Breast epithelium (tissue), 4 donors: ENCODE measurements around the gene VAMP5. TPM values are rescaled to one million over a fixed set of nuclear protein-coding genes. Genes with fewer than 3 reads are reported as not detected.

Experiments used
- DNase-seq, 2 donors: peaks; one replicate each; pipeline ENCODE4 v3.0.0-alpha.2; 2019; ENCODE audit warnings: low spot score in 2 of 2
- H3K27ac ChIP-seq, 2 donors: fragments of 200-600 bp; sonication (generic) in 1 of 2; one replicate each; pipeline ENCODE4 v1.5.1; 2016 to 2019; ENCODE audit warnings: mild to moderate bottlenecking in 1 of 2
- H3K27me3 ChIP-seq, 2 donors: fragments of 200-600 bp; sonication (generic) in 1 of 2; one replicate each; pipeline versions ENCODE4 v1.5.1 to v1.6.0; 2017 to 2019; ENCODE audit warnings: control low read depth in 1 of 2, mild to moderate bottlenecking in 1 of 2
- H3K36me3 ChIP-seq: fragments of 200-600 bp; one replicate; pipeline ENCODE4 v1.5.1; 2019
- H3K4me1 ChIP-seq, 2 donors: fragments of 200-600 bp; sonication (generic); one replicate each; pipeline ENCODE4 v1.5.1; 2016 to 2019; ENCODE audit warnings: control low read depth in 1 of 2
- H3K4me3 ChIP-seq, 3 donors: fragments of 200-600 bp; sonication (generic); 1 replicate in 2 of 3; 2 replicates in 1 of 3; pipeline ENCODE4 v1.5.1; 2016 to 2019; ENCODE audit warnings: mild to moderate bottlenecking in 3 of 3, moderate library complexity in 2 of 3
- H3K9me3 ChIP-seq, 2 donors: fragments of 200-600 bp; sonication (generic) in 1 of 2; one replicate each; pipeline ENCODE4 v1.5.1; 2016 to 2019; ENCODE audit warnings: control low read depth in 1 of 2
- CTCF ChIP-seq, 3 donors: fragments of 450-650 bp; IDR thresholded peaks; one replicate each; pipeline ENCODE4 v1.5.1; 2016 to 2017; ENCODE audit warnings: antibody characterized with exemption in 3 of 3, mild to moderate bottlenecking in 3 of 3, moderate library complexity in 3 of 3
- POLR2A ChIP-seq: fragments of 450-650 bp; IDR thresholded peaks from one replicate; pipeline ENCODE4 v1.6.1; 2016; ENCODE audit warnings: antibody characterized with exemption, mild to moderate bottlenecking, moderate library complexity
- POLR2AphosphoS5 ChIP-seq, 3 donors: sonication (generic); formaldehyde crosslinking; IDR thresholded peaks; one replicate each; pipeline ENCODE4 v1.6.1; 2017; ENCODE audit warnings: antibody characterized with exemption in 3 of 3
- intact Hi-C: fragments of 100-400 bp; cut with DNase I; formaldehyde crosslinking; loops from one replicate; pipeline ENCODE4 v1.15.1; 2023; ENCODE audit warnings: low total_unique reads
- total RNA-seq, 3 donors: library from RNA; depleted of rRNA; stranded (reverse); fragments of >200 nt; gene quantifications; one replicate each; pipeline ENCODE4 v1.1.0, GENCODE V29; 2016

Gene VAMP5
- total RNA-seq, 3 donors from 2014 or later: 33.8 to 92.0 (median 50.8) TPM

- Histone ChIP-seq H3K36me3 (no peaks in the 10 kb centered on the region), H3K27ac (no peak overlapping the region), H3K27me3 (no peaks in the 10 kb centered on the region), H3K9me3 (no peaks in the 10 kb centered on the region), H3K4me1 (peaks cover 8 to 26% of the 10 kb centered on the region in 2 donors), H3K4me3 (no peak overlapping the region)
- DNase-seq: no peak
- intact Hi-C loops: no loop called here
- TF ChIP-seq POLR2AphosphoS5 (IDR thresholded peaks at IDR 0.05) (no peak), POLR2A (no peak), CTCF (IDR thresholded peaks at IDR 0.05) (no peak)
These were observed 13.0 kb downstream of the VAMP5 start for GRCh38 chr2:85597241-85597640.

GRCh38 chr2:85598594-85599340 is 14.5 kb downstream of the VAMP5 start:
- no peaks in the 10 kb centered on the region for H3K9me3 ChIP-seq
- intact Hi-C loops: no loop called here
- peaks cover 8 to 28% of the 10 kb centered on the region in 2 donors for H3K4me1 ChIP-seq
- no peak overlapping the region for H3K27ac ChIP-seq
- no peaks in the 10 kb centered on the region for H3K27me3 ChIP-seq
- TF ChIP-seq POLR2AphosphoS5 (IDR thresholded peaks at IDR 0.05) (no peak), POLR2A (no peak), CTCF (IDR thresholded peaks at IDR 0.05) (no peak)
- no peak overlapping the region for H3K4me3 ChIP-seq
- no peaks in the 10 kb centered on the region for H3K36me3 ChIP-seq
- no peak for DNase-seq

GRCh38 chr2:85599468-85600234 is 15.4 kb downstream of the VAMP5 start:
- no peaks in the 10 kb centered on the region for H3K36me3 ChIP-seq
- H3K9me3 ChIP-seq: no peaks in the 10 kb centered on the region
- peak overlapping the region in 1 of 2 donors; percentile 90 for H3K27ac ChIP-seq
- no peak for TF ChIP-seq CTCF (IDR thresholded peaks at IDR 0.05)
- TF ChIP-seq POLR2AphosphoS5 (IDR thresholded peaks at IDR 0.05): no peak
- TF ChIP-seq POLR2A: no peak
- intact Hi-C loops: no loop called here
- H3K4me1 ChIP-seq: peaks cover 11 to 31% of the 10 kb centered on the region in 2 donors
- no peak overlapping the region for H3K4me3 ChIP-seq
- DNase-seq: no peak
- H3K27me3 ChIP-seq: no peaks in the 10 kb centered on the region

GRCh38 chr2:85600235-85600575 is 16.0 kb downstream of the VAMP5 start:
- Histone ChIP-seq H3K9me3 (no peaks in the 10 kb centered on the region), H3K27me3 (no peaks in the 10 kb centered on the region), H3K36me3 (no peaks in the 10 kb centered on the region), H3K27ac (peak overlapping the region in 1 of 2 donors; percentile 90), H3K4me1 (peaks cover 16 to 34% of the 10 kb centered on the region in 2 donors), H3K4me3 (no peak overlapping the region)
- intact Hi-C loops: no loop called here
- TF ChIP-seq POLR2A (no peak), CTCF (IDR thresholded peaks at IDR 0.05) (no peak), POLR2AphosphoS5 (IDR thresholded peaks at IDR 0.05) (no peak)
- no peak for DNase-seq
